ENCODE measurements around the gene MTMR4.
A peak's percentile ranks its signal among the peaks of the same experiment; 100 is the strongest.

The MTMR4 gene

GRCh38 chr17:58528443-58528842 is 14.0 kb upstream of the MTMR4 start:
- no peak for TF ChIP-seq CTCF (IDR thresholded peaks at IDR 0.05; ENCODE audit: extremely low read depth, insufficient read depth, missing control alignments)
- in situ Hi-C loops (cut with MboI; ENCODE audit: low pct_unique_long_range_greater_than_20kb, low sequenced_read_pairs, unreplicated experiment): loop anchor here (10.0 kb wide), 1 partner anchor 476 kb away; no protein-coding TSS in a partner anchor
- DNase-seq (ENCODE audit: low spot score): no peak

- TF ChIP-seq CTCF (IDR thresholded peaks at IDR 0.05; ENCODE audit: extremely low read depth, insufficient read depth, missing control alignments): no peak
- in situ Hi-C loops (cut with MboI; ENCODE audit: low pct_unique_long_range_greater_than_20kb, low sequenced_read_pairs, unreplicated experiment): loop anchor here (10.0 kb wide), 1 partner anchor 477 kb away; no protein-coding TSS in a partner anchor
- DNase-seq (ENCODE audit: low spot score): no peak
Measured at GRCh38 chr17:58527949-58528348, 13.5 kb upstream of the MTMR4 start.

- DNase-seq (ENCODE audit: low spot score): no peak
- in situ Hi-C loops (cut with MboI; ENCODE audit: low pct_unique_long_range_greater_than_20kb, low sequenced_read_pairs, unreplicated experiment): loop anchor here (10.0 kb wide), 1 partner anchor 477 kb away; no protein-coding TSS in a partner anchor
- peak; percentile 28 for TF ChIP-seq CTCF (IDR thresholded peaks at IDR 0.05; ENCODE audit: extremely low read depth, insufficient read depth, missing control alignments)
Measured at GRCh38 chr17:58527306-58527705, 12.9 kb upstream of the MTMR4 start.

- in situ Hi-C loops (cut with MboI; ENCODE audit: low pct_unique_long_range_greater_than_20kb, low sequenced_read_pairs, unreplicated experiment): loop anchor here (10.0 kb wide), 1 partner anchor 480 kb away; no protein-coding TSS in a partner anchor
- no peak for TF ChIP-seq CTCF (IDR thresholded peaks at IDR 0.05; ENCODE audit: extremely low read depth, insufficient read depth, missing control alignments)
- no peak for DNase-seq (ENCODE audit: low spot score)
Measured at GRCh38 chr17:58525239-58525638, 10.8 kb upstream of the MTMR4 start.

GRCh38 chr17:58521680-58522079 is 7.2 kb upstream of the MTMR4 start:
- DNase-seq (ENCODE audit: low spot score): no peak
- in situ Hi-C loops (cut with MboI; ENCODE audit: low pct_unique_long_range_greater_than_20kb, low sequenced_read_pairs, unreplicated experiment): loop anchor here (10.0 kb wide), 1 partner anchor 483 kb away; no protein-coding TSS in a partner anchor
- no peak for TF ChIP-seq CTCF (IDR thresholded peaks at IDR 0.05; ENCODE audit: extremely low read depth, insufficient read depth, missing control alignments)

GRCh38 chr17:58520843-58521430 is 6.5 kb upstream of the MTMR4 start:
- TF ChIP-seq CTCF (IDR thresholded peaks at IDR 0.05; ENCODE audit: extremely low read depth, insufficient read depth, missing control alignments): peak; percentile 18
- DNase-seq (ENCODE audit: low spot score): no peak
- in situ Hi-C loops (cut with MboI; ENCODE audit: low pct_unique_long_range_greater_than_20kb, low sequenced_read_pairs, unreplicated experiment): loop anchor here (10.0 kb wide), 1 partner anchor 484 kb away; no protein-coding TSS in a partner anchor
